GM23338 (cell line): Measurements from ENCODE around the gene RTP5. TPM values are rescaled to one million over a fixed set of nuclear protein-coding genes. Genes with fewer than 3 reads are reported as not detected.

ENCODE experiments used
- ATAC-seq: fragments of 200-7000 bp; cut with Tn5 transposase; 3 replicates; pipeline ENCODE4 v1.9.1; 2020
- DNase-seq: peaks from one replicate; pipeline ENCODE4 v3.0.0-alpha.2; 2015; ENCODE audit warnings: low spot score
- H2AFZ ChIP-seq: fragments of 200-600 bp; sonication (generic); 2 replicates; pipeline ENCODE4 v1.8.0; 2016; ENCODE audit warnings: antibody characterized with exemption, mild to moderate bottlenecking, moderate library complexity
- H3F3A ChIP-seq: fragments of 200-600 bp; sonication (generic); replicated peaks from 2 replicates; pipeline ENCODE4 v1.8.0; 2017; ENCODE audit warnings: antibody characterized with exemption, mixed run types, low read depth
- H3K27ac ChIP-seq: fragments of 200-600 bp; sonication (generic); 2 replicates; pipeline ENCODE4 v1.6.1; 2016; ENCODE audit warnings: low read depth
- H3K27me3 ChIP-seq: fragments of 200-600 bp; sonication (generic); 2 replicates; pipeline ENCODE4 v1.8.0; 2016; ENCODE audit warnings: mild to moderate bottlenecking, mixed run types, moderate library complexity; ENCODE audit not compliant: insufficient read depth
- H3K36me3 ChIP-seq: fragments of 200-600 bp; sonication (generic); 2 replicates; pipeline ENCODE4 v1.8.0; 2016; ENCODE audit warnings: mild to moderate bottlenecking; ENCODE audit not compliant: insufficient read depth
- H3K4me1 ChIP-seq: fragments of 200-600 bp; sonication (generic); 2 replicates; pipeline ENCODE4 v1.8.0; 2016; ENCODE audit warnings: mild to moderate bottlenecking, moderate library complexity; ENCODE audit not compliant: insufficient read depth
- H3K4me2 ChIP-seq: fragments of 200-600 bp; sonication (generic); 2 replicates; pipeline ENCODE4 v1.7.1; 2017; ENCODE audit warnings: mixed run types
- H3K4me3 ChIP-seq: fragments of 200-600 bp; sonication (generic); 2 replicates; pipeline ENCODE4 v1.6.1; 2016; ENCODE audit warnings: mixed run types
- H3K79me2 ChIP-seq: fragments of 200-600 bp; sonication (generic); replicated peaks from 2 replicates; pipeline ENCODE4 v1.8.0; 2017; ENCODE audit warnings: mild to moderate bottlenecking; ENCODE audit not compliant: insufficient read depth
- H3K9me2 ChIP-seq: fragments of 200-600 bp; sonication (generic); 2 replicates; pipeline ENCODE4 v1.8.0; 2017; ENCODE audit not compliant: insufficient read depth
- H4K20me1 ChIP-seq: fragments of 200-600 bp; sonication (generic); replicated peaks from 2 replicates; pipeline ENCODE4 v1.8.0; 2017; ENCODE audit warnings: mild to moderate bottlenecking; ENCODE audit not compliant: insufficient read depth
- H3K27ac Mint-ChIP-seq: 2 replicates; pipeline ENCODE4 v1.8.0; 2020; ENCODE audit warnings: inconsistent platforms, mild to moderate bottlenecking, moderate library complexity, mixed read lengths
- H3K27me3 Mint-ChIP-seq: 3 replicates; pipeline ENCODE4 v1.8.0; 2022; ENCODE audit warnings: low read depth, mild to moderate bottlenecking, moderate library complexity, mixed read lengths, inconsistent platforms; ENCODE audit not compliant: insufficient read depth, poor library complexity
- H3K36me3 Mint-ChIP-seq: 3 replicates; pipeline ENCODE4 v1.8.0; 2021; ENCODE audit warnings: low read depth, mild to moderate bottlenecking, inconsistent platforms, moderate library complexity, mixed read lengths
- H3K4me1 Mint-ChIP-seq: 3 replicates; pipeline ENCODE4 v1.8.0; 2020; ENCODE audit warnings: mild to moderate bottlenecking, inconsistent platforms, mixed read lengths
- H3K4me3 Mint-ChIP-seq: 3 replicates; pipeline ENCODE4 v1.8.0; 2021; ENCODE audit warnings: moderate library complexity, mild to moderate bottlenecking, inconsistent platforms, mixed read lengths
- H3K9me3 Mint-ChIP-seq: 3 replicates; pipeline ENCODE4 v1.8.0; 2020; ENCODE audit warnings: moderate library complexity, mild to moderate bottlenecking, inconsistent platforms, mixed read lengths
- CREB1 ChIP-seq: fragments of 250-450 bp; sonication (Bioruptor Pico); IDR thresholded peaks from 2 replicates; pipeline ENCODE4 v1.5.0; 2020; ENCODE audit warnings: low read depth, mild to moderate bottlenecking, moderate library complexity
- EZH2 ChIP-seq: fragments of 200-600 bp; sonication (generic); IDR thresholded peaks from one replicate; pipeline ENCODE4 v1.8.0; 2017; ENCODE audit warnings: antibody characterized with exemption, mild to moderate bottlenecking, low read depth; ENCODE audit not compliant: unreplicated experiment
- JUNB ChIP-seq: IDR thresholded peaks from one replicate; pipeline ENCODE4 v1.6.1; 2016; ENCODE audit warnings: antibody characterized with exemption; ENCODE audit not compliant: unreplicated experiment
- STAT1 ChIP-seq: IDR thresholded peaks from one replicate; pipeline ENCODE4 v1.6.1; 2016; ENCODE audit warnings: antibody characterized with exemption; ENCODE audit not compliant: unreplicated experiment
- ZNF114 ChIP-seq: fragments of 250-450 bp; sonication (Bioruptor Pico); IDR thresholded peaks from 2 replicates; pipeline ENCODE4 v1.5.0; 2020; ENCODE audit warnings: mild to moderate bottlenecking, moderate library complexity
- ZNF331 ChIP-seq: fragments of 250-450 bp; sonication (Bioruptor Pico); IDR thresholded peaks from 2 replicates; pipeline ENCODE4 v1.5.0; 2020; ENCODE audit warnings: low read depth, mild to moderate bottlenecking, moderate library complexity
- polyA plus RNA-seq: library from polyadenylated mRNA; unstranded; fragments of >200 nt; fragmentation: Nextera tagmentation; extraction: Ambion mirVana; gene quantifications from 2 replicates; pipeline ENCODE4 v1.2.1, GENCODE V29; 2016
- total RNA-seq: library from RNA; depleted of rRNA; stranded (reverse); fragments of >200 nt; shearing (Covaris generic); gene quantifications from 2 replicates; pipeline ENCODE4 v1.2.3, GENCODE V29; 2014
- TF ChIP-seq, protein P1 (sequence below): fragments of 250-450 bp; sonication (Bioruptor Pico); IDR thresholded peaks from 2 replicates; pipeline ENCODE4 v1.5.0; 2020; ENCODE audit warnings: mild to moderate bottlenecking, moderate library complexity

Gene RTP5
- total and polyA plus RNA-seq, 2 experiments from 2014 or later: not detected

GRCh38 chr2:241885946-241886643 lies 16.6 kb downstream of the RTP5 start (continued):
- TF ChIP-seq, protein P1, sequence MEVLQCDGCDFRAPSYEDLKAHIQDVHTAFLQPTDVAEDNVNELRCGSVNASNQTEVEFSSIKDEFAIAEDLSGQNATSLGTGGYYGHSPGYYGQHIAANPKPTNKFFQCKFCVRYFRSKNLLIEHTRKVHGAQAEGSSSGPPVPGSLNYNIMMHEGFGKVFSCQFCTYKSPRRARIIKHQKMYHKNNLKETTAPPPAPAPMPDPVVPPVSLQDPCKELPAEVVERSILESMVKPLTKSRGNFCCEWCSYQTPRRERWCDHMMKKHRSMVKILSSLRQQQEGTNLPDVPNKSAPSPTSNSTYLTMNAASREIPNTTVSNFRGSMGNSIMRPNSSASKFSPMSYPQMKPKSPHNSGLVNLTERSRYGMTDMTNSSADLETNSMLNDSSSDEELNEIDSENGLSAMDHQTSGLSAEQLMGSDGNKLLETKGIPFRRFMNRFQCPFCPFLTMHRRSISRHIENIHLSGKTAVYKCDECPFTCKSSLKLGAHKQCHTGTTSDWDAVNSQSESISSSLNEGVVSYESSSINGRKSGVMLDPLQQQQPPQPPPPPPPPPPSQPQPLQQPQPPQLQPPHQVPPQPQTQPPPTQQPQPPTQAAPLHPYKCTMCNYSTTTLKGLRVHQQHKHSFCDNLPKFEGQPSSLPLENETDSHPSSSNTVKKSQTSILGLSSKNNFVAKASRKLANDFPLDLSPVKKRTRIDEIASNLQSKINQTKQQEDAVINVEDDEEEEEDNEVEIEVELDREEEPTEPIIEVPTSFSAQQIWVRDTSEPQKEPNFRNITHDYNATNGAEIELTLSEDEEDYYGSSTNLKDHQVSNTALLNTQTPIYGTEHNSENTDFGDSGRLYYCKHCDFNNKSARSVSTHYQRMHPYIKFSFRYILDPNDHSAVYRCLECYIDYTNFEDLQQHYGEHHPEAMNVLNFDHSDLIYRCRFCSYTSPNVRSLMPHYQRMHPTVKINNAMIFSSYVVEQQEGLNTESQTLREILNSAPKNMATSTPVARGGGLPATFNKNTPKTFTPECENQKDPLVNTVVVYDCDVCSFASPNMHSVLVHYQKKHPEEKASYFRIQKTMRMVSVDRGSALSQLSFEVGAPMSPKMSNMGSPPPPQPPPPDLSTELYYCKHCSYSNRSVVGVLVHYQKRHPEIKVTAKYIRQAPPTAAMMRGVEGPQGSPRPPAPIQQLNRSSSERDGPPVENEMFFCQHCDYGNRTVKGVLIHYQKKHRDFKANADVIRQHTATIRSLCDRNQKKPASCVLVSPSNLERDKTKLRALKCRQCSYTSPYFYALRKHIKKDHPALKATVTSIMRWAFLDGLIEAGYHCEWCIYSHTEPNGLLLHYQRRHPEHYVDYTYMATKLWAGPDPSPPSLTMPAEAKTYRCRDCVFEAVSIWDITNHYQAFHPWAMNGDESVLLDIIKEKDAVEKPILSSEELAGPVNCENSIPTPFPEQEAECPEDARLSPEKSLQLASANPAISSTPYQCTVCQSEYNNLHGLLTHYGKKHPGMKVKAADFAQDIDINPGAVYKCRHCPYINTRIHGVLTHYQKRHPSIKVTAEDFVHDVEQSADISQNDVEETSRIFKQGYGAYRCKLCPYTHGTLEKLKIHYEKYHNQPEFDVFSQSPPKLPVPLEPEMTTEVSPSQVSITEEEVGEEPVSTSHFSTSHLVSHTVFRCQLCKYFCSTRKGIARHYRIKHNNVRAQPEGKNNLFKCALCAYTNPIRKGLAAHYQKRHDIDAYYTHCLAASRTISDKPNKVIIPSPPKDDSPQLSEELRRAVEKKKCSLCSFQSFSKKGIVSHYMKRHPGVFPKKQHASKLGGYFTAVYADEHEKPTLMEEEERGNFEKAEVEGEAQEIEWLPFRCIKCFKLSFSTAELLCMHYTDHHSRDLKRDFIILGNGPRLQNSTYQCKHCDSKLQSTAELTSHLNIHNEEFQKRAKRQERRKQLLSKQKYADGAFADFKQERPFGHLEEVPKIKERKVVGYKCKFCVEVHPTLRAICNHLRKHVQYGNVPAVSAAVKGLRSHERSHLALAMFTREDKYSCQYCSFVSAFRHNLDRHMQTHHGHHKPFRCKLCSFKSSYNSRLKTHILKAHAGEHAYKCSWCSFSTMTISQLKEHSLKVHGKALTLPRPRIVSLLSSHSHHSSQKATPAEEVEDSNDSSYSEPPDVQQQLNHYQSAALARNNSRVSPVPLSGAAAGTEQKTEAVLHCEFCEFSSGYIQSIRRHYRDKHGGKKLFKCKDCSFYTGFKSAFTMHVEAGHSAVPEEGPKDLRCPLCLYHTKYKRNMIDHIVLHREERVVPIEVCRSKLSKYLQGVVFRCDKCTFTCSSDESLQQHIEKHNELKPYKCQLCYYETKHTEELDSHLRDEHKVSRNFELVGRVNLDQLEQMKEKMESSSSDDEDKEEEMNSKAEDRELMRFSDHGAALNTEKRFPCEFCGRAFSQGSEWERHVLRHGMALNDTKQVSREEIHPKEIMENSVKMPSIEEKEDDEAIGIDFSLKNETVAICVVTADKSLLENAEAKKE (CRISPR knock-in tag): no peak
- TF ChIP-seq EZH2: no peak

DNA sequence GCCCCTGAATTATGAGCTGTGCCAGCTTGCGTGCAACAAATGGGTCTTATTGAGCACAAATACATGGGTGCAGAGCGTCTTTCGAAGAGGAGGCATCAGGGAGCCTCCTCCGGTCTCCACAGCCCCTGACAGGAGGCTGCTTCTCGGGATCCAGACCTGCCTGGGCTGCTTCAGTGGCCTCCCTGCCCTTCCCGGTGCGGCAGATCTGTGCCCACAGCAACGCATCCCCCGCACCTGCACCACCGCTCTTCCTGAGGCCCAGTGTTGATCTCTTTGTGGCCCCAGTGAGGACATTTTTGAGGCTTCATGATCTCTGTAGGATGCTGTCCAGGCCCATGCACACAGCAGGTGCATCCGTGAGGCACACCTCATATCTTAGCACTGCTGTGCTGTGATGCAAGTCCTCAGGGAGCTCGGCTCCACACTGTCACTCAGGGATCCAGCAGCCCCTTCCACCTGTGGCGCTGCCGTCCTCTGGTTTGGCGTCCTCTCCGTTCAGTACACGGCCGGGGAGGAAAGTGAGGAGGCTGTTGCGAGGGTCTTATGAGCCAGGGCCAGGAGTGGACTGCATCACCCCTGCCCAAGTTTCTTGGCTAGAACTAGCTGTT lies 17.4 kb downstream of the RTP5 start:
- Mint-ChIP-seq H3K36me3 (peaks cover 26% of the 10 kb centered on the region), H3K27me3 (peaks cover 17% of the 10 kb centered on the region), H3K27ac (no peak overlapping the region), H3K4me1 (peaks cover 38% of the 10 kb centered on the region), H3K4me3 (no peak overlapping the region), H3K9me3 (peaks cover 16% of the 10 kb centered on the region)
- Histone ChIP-seq H3K4me1 (peaks cover 19% of the 10 kb centered on the region), H3K4me3 (no peak overlapping the region), H3K4me2 (no peak overlapping the region), H3F3A (0 out of 2 replicates have a peak, but pooled peaks cover 3% of the 10 kb centered on the region), H3K9me2 (no peaks in the 10 kb centered on the region), H3K27ac (no peak overlapping the region), H3K27me3 (no peaks in the 10 kb centered on the region), H3K36me3 (0 out of 2 replicates have a peak, but pooled peaks cover 2% of the 10 kb centered on the region), H2AFZ (no peak overlapping the region), H4K20me1 (no peaks in the 10 kb centered on the region), H3K79me2 (no peaks in the 10 kb centered on the region)
- ATAC-seq (no peak), DNase-seq (no peak)
- no peak for TF ChIP-seq ZNF331 (CRISPR knock-in tag)
- TF ChIP-seq JUNB: no peak
- no peak for TF ChIP-seq STAT1
- no peak for TF ChIP-seq CREB1 (CRISPR knock-in tag)
- TF ChIP-seq, protein P1 (CRISPR knock-in tag): no peak
- TF ChIP-seq ZNF114: no peak
